Osteoblast (primary cell): ENCODE results near the gene LHPP. TPM values are rescaled to one million over a fixed set of nuclear protein-coding genes. Genes with fewer than 3 reads are reported as not detected.

ENCODE experiments used
- DNase-seq: peaks from one replicate; pipeline ENCODE4 v3.0.0; 2011; ENCODE audit warnings: low spot score, mixed read lengths; ENCODE audit not compliant: insufficient read length; ENCODE audit errors: missing footprints
- H2AFZ ChIP-seq: 2 replicates; pipeline ENCODE4 v1.6.0; 2011; ENCODE audit warnings: mild to moderate bottlenecking, low read length
- H3K27ac ChIP-seq: 2 replicates; pipeline ENCODE4 v1.5.1; 2011; ENCODE audit warnings: mild to moderate bottlenecking, low read depth, low read length, moderate library complexity
- H3K27me3 ChIP-seq: 2 replicates; pipeline ENCODE4 v1.6.0; 2012; ENCODE audit warnings: mild to moderate bottlenecking, control low read depth, inconsistent platforms, low read length, moderate library complexity; ENCODE audit not compliant: insufficient read depth
- H3K36me3 ChIP-seq: 2 replicates; pipeline ENCODE4 v1.5.1; 2011; ENCODE audit warnings: mild to moderate bottlenecking, low read length, control low read depth, moderate library complexity; ENCODE audit not compliant: insufficient read depth
- H3K4me1 ChIP-seq: 2 replicates; pipeline ENCODE4 v1.5.1; 2011; ENCODE audit warnings: mild to moderate bottlenecking, low read length, control low read depth, moderate library complexity; ENCODE audit not compliant: insufficient read depth
- H3K4me2 ChIP-seq: 2 replicates; pipeline ENCODE4 v1.6.0; 2011; ENCODE audit warnings: mild to moderate bottlenecking, low read length; ENCODE audit not compliant: insufficient read depth
- H3K4me3 ChIP-seq: fragments of 200-600 bp; sonication (generic); 3 replicates; pipeline ENCODE4 v1.5.1; 2012; ENCODE audit warnings: mild to moderate bottlenecking, low read length, inconsistent platforms; ENCODE audit not compliant: insufficient read depth
- H3K79me2 ChIP-seq: 2 replicates; pipeline ENCODE4 v1.6.0; 2012; ENCODE audit warnings: mild to moderate bottlenecking, low read length, control low read depth, inconsistent platforms; ENCODE audit not compliant: insufficient read depth
- H3K9me3 ChIP-seq: 2 replicates; pipeline ENCODE4 v1.5.1; 2011; ENCODE audit warnings: low read depth, low read length, control low read depth
- H4K20me1 ChIP-seq: 2 replicates; pipeline ENCODE4 v1.6.0; 2012; ENCODE audit warnings: mild to moderate bottlenecking, low read length, control low read depth; ENCODE audit not compliant: insufficient read depth
- CTCF ChIP-seq: IDR thresholded peaks from 2 replicates; pipeline ENCODE4 v1.5.1; 2011; ENCODE audit warnings: mild to moderate bottlenecking, low read depth, low read length, moderate library complexity; ENCODE audit errors: extremely low read depth
- total RNA-seq: library from RNA; depleted of rRNA; stranded (reverse); fragments of >200 nt; gene quantifications from 2 replicates; pipeline ENCODE4 v1.2.3, GENCODE V29; 2012

The LHPP gene
- total RNA-seq, 1 donor = 17.7 TPM

DNA sequence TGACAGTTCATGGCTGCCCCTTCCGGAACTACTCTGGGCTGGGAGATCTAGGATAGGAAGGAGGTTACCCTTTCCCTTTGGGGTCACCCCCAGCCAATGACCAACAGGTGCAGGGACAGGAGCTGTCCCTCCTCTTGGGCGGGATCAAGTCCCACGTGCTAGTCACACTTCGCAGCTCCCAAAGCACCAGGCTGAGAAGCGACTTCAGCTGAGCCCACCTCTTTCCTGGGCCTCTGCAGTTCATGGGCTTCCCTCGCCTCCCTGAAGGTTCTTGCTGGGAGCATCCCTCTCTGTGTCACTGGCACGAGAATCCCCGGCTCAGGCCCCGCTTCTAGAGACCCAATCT, 167.0 kb downstream of the LHPP start:
- Histone ChIP-seq H3K4me3 (no peak overlapping the region), H4K20me1 (peaks cover 36% of the 10 kb centered on the region)

GRCh38 chr10:124629415-124629814, 167.8 kb downstream of the LHPP start:
- no peak for TF ChIP-seq CTCF
- no peak overlapping the region for H3K4me2 ChIP-seq
- no peak for DNase-seq

More for the DNA sequence above, 167.0 kb downstream of the LHPP start:
- H3K4me1 ChIP-seq = no peaks in the 10 kb centered on the region
- H3K4me2 ChIP-seq = no peak overlapping the region
- no peaks in the 10 kb centered on the region for H3K36me3 ChIP-seq
- H3K9me3 ChIP-seq = no peaks in the 10 kb centered on the region
- no peak overlapping the region for H2AFZ ChIP-seq
- H3K27me3 ChIP-seq = no peaks in the 10 kb centered on the region
- H3K79me2 ChIP-seq = no peaks in the 10 kb centered on the region
- no peak for DNase-seq
- no peak overlapping the region for H3K27ac ChIP-seq
- TF ChIP-seq CTCF = no peak

DNA sequence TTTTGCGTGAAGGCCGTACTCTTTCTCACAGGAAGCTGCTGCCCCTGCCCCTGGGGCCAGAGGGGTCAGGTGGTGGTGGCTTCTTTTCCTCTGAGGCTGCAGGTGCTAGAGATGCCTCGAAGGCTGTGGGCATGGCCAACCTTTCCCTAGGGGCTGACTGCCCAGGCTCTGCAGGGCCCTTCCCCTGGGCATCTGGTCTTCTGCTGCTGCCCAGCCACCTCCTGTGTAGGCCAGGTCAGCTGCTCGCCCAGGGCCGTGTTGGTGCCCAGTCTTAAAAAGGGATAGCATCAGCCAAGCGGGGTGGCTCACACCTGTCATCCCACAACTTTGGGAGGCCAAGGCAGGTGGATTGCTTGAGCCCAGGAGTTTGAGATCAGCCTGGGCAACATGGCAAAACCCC, 168.2 kb downstream of the LHPP start:
- no peak for TF ChIP-seq CTCF
- no peak overlapping the region for H3K4me2 ChIP-seq
- H4K20me1 ChIP-seq = peaks cover 36% of the 10 kb centered on the region

More at GRCh38 chr10:124629415-124629814, 167.8 kb downstream of the LHPP start:
- no peaks in the 10 kb centered on the region for H3K79me2 ChIP-seq
- no peak overlapping the region for H3K27ac ChIP-seq
- H3K36me3 ChIP-seq = no peaks in the 10 kb centered on the region
- no peak overlapping the region for H2AFZ ChIP-seq
- H3K9me3 ChIP-seq = no peaks in the 10 kb centered on the region
- H3K4me1 ChIP-seq = no peaks in the 10 kb centered on the region
- no peaks in the 10 kb centered on the region for H3K27me3 ChIP-seq
- peaks cover 37% of the 10 kb centered on the region for H4K20me1 ChIP-seq
- H3K4me3 ChIP-seq = no peak overlapping the region

DNA sequence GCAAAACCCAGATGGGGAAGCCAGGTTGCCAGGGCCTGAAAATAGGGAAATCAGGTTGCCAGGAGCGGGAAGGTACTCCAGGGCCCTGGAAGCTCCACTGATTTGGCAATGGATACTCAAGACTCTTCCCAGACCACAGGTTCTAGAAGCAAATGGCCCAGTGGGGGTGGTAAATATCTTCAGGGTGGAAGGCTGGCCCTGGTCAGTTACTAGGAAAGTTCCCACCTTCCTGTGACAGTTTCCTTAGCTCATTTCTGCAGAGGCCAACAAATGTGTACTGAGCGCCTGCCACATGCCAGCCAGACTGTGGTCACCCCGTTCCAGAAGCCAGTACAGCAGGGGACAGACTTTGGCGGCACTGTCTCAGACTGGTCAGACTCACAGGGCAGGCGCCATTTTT, 168.9 kb downstream of the LHPP start:
- TF ChIP-seq CTCF = no peak
- Histone ChIP-seq H2AFZ (no peak overlapping the region), H4K20me1 (peaks cover 34% of the 10 kb centered on the region), H3K9me3 (no peaks in the 10 kb centered on the region), H3K27ac (no peak overlapping the region), H3K36me3 (no peaks in the 10 kb centered on the region), H3K4me1 (no peaks in the 10 kb centered on the region), H3K4me3 (no peak overlapping the region), H3K79me2 (no peaks in the 10 kb centered on the region), H3K4me2 (no peak overlapping the region), H3K27me3 (no peaks in the 10 kb centered on the region)
- no peak for DNase-seq

More for the DNA sequence above, 168.2 kb downstream of the LHPP start:
- H3K79me2 ChIP-seq = no peaks in the 10 kb centered on the region
- no peak overlapping the region for H3K27ac ChIP-seq
- H3K4me1 ChIP-seq = no peaks in the 10 kb centered on the region
- H3K27me3 ChIP-seq = no peaks in the 10 kb centered on the region
- no peak overlapping the region for H3K4me3 ChIP-seq
- H2AFZ ChIP-seq = no peak overlapping the region
- H3K36me3 ChIP-seq = no peaks in the 10 kb centered on the region
- no peak for DNase-seq
- H3K9me3 ChIP-seq = no peaks in the 10 kb centered on the region
